Measurements from ENCODE around the gene RCOR2. TPM values are rescaled to one million over a fixed set of nuclear protein-coding genes. Genes with fewer than 3 reads are reported as not detected.

RCOR2 gene
- total and polyA plus RNA-seq, 2 of the 4 experiments (the other 2 are of a cell fraction) = 0.90 to 2.0 TPM

DNA sequence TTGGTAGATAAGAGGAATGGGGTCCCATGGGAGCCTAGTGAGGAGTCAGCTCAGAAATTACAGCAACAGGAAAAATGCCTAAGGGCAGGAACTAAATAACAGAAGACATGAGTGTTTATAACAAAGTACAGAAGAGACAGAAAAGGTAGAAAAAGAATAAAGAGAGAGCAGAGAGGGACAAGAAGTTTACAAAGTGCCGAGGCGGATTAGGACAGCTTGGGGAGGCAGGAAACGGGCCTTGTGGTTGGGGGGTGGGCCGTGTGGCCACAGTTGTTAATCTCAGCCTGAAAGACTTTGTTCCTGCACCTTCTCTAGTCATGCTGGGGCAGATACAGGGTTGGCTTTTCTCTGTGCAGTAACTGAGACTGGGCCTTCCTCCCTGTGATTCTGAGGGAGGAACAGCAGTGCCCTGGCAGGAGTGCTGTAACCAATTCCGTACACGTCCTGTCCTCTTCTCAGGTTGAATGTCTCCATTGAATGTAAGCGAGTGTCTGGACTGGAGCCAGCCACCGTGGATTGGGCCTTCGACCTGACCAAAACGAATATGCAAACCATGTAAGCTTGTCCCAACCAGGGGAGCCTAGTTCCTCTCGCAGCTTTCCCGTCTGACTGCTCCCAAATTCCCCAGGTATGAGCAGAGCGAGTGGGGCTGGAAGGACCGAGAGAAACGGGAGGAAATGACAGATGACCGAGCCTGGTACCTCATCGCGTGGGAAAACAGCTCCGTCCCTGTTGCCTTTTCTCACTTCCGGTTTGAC, 35.0 kb upstream of the RCOR2 start (continued):
- TF ChIP-seq MXI1 (IDR thresholded peaks at IDR 0.05; ENCODE audit: borderline replicate concordance, low read depth, low read length) = no peak

DNA sequence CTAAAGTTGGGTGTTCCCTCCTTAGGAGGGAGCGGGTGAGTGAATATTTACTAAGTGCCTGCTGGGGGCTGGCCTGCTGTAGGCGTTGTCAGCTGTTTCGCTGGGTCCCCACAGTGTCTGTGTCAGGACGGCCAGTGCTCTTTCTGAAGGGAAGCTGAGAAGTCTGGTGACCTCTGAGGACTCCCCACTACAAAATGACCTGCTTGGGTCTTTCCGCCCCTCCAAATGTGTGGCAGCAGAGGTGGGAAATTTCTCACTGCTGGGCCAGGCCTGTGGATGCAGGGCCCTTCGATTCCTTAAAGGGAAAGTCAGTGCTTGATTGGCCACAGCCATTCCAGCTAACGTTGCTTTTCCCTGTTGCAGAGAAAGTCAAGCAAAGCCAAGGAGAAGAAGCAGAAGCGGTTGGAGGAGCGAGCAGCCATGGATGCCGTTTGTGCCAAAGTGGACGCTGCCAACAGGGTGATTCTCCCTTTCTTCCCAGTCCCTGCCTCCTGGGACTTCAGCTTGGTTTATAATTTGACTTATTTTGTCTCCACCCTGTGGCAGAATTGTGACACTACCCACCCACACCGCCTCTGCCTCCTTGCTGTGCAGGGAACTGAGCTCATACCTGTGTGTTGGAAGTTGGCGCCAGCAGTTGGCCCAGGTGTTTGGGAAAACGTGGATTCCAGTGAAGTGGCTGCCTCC, 28.7 kb upstream of the RCOR2 start:
- H2BK120ac ChIP-seq (ENCODE audit: low read depth, low read length) = no peak overlapping the region
- ATAC-seq (ENCODE audit: low read depth) (peak; percentile 97), DNase-seq (peak; percentile 68)
- no peaks in the 10 kb centered on the region for H3K27me3 ChIP-seq (ENCODE audit: control insufficient read depth, insufficient read depth, low read length)
- peak overlapping the region; percentile 28 for H3K4ac ChIP-seq (ENCODE audit: low read depth, low read length)
- CTCF ChIA-PET = interaction anchor here (0.5 to 1.8 kb wide), 12 partner anchors 14 to 185 kb away, joined by 3 to 21 read pairs (median 4); partner anchors contain the start of genes MARK2 and ZFTA
- H3K23ac ChIP-seq (ENCODE audit: low read depth, low read length) = no peak overlapping the region; the same call in 1 of the 2 replicates
- H3K9me3 ChIP-seq (ENCODE audit: control insufficient read depth, insufficient read depth, low read length) = no peaks in the 10 kb centered on the region
- peaks cover 6% of the 10 kb centered on the region; the same call in 1 of the 2 replicates for H3K4me1 ChIP-seq (ENCODE audit: control insufficient read depth, insufficient read depth, low read length)
- H2AK5ac ChIP-seq (ENCODE audit: low read depth, low read length) = no peak overlapping the region
- peak overlapping the region; percentile 45 for H2AK9ac ChIP-seq (replicated peaks; ENCODE audit: low read depth, low read length, poor library complexity)
- H3K4me3 ChIP-seq (ENCODE audit: insufficient read depth, low read depth, low read length) = no peak overlapping the region
- peak overlapping the region in 1 of 2 experiments; percentile 73; a peak in 2 of 4 replicates for H4K8ac ChIP-seq (ENCODE audit: low read depth in 2 of 2, low read length in 2 of 2)
- no peak overlapping the region for H3K27ac ChIP-seq (ENCODE audit: insufficient read depth, low read length)
- peaks cover 20 to 46% of the 10 kb centered on the region in 2 experiments for H3K79me1 ChIP-seq (ENCODE audit: low read depth in 1 of 2, low read length in 2 of 2)
- no peak overlapping the region for H3K9ac ChIP-seq (ENCODE audit: low read depth, low read length)
- H3K18ac ChIP-seq (ENCODE audit: low read depth, low read length) = no peak overlapping the region
- H3K14ac ChIP-seq (replicated peaks; ENCODE audit: low read depth, low read length) = peak overlapping the region; percentile 22; the same call in 1 of the 2 replicates
- dilution Hi-C loops (cut with HindIII; ENCODE audit: low sequenced_read_pairs, unreplicated experiment) = no loop called here
- no peak overlapping the region for H2BK20ac ChIP-seq (ENCODE audit: low read depth, low read length)
- 26% methylated on average over 3 of the region's 14 CpGs; no CpG with 5 or more reads in 1 of the 2 experiments for WGBS, 2 experiments (ENCODE audit: extremely low coverage in 2 of 2, insufficient read length in 1 of 2)
- no peak overlapping the region for H4K5ac ChIP-seq (ENCODE audit: low read depth, low read length)
- no peaks in the 10 kb centered on the region; the same call in 1 of the 2 replicates for H3K9me1 ChIP-seq (ENCODE audit: insufficient read depth, low read length)
- H3K56ac ChIP-seq (ENCODE audit: extremely low read depth, insufficient read depth, low read length) = no peak overlapping the region
- H2AFZ ChIP-seq (replicated peaks; ENCODE audit: low read length, poor library complexity) = peak overlapping the region; percentile 81
- H4K20me1 ChIP-seq (ENCODE audit: insufficient read depth, low read length) = peaks cover 3% of the 10 kb centered on the region
- no TSS peak for BruUV-seq (replicated peaks)
- in situ Hi-C loops (cut with MboI; ENCODE audit: low sequenced_read_pairs) = loop anchor here (5.0 to 25.0 kb wide), 3 partner anchors 108 to 458 kb away; partner anchors contain the start of genes MARK2, PLAAT5 and ZFTA
- intact Hi-C loops (cut with micrococcal nuclease) = loop anchor here (1.0 to 2.0 kb wide), 2 partner anchors 108 to 177 kb away; partner anchors contain the start of gene ZFTA
- no peak overlapping the region for H2BK5ac ChIP-seq (ENCODE audit: low read depth, low read length, poor library complexity, severe bottlenecking)
- H4K91ac ChIP-seq (ENCODE audit: insufficient read depth, low read depth, low read length) = no peak overlapping the region
- H3K4me2 ChIP-seq (ENCODE audit: low read depth, low read length) = no peak overlapping the region
- H3K36me3 ChIP-seq (ENCODE audit: control insufficient read depth, insufficient read depth, low read length) = peaks cover 14% of the 10 kb centered on the region
- POLR2A ChIA-PET (ENCODE audit: unreplicated experiment) = no interaction called here
- TF ChIP-seq RCOR1 (IDR thresholded peaks at IDR 0.05; ENCODE audit: insufficient replicate concordance, low read length) (no peak), RAD21 (IDR thresholded peaks at IDR 0.05; ENCODE audit: low read length) (peak; percentile 76), SMC3 (IDR thresholded peaks at IDR 0.05; ENCODE audit: low read depth, low read length) (peak; percentile 79)
- TF ChIP-seq, protein P1, sequence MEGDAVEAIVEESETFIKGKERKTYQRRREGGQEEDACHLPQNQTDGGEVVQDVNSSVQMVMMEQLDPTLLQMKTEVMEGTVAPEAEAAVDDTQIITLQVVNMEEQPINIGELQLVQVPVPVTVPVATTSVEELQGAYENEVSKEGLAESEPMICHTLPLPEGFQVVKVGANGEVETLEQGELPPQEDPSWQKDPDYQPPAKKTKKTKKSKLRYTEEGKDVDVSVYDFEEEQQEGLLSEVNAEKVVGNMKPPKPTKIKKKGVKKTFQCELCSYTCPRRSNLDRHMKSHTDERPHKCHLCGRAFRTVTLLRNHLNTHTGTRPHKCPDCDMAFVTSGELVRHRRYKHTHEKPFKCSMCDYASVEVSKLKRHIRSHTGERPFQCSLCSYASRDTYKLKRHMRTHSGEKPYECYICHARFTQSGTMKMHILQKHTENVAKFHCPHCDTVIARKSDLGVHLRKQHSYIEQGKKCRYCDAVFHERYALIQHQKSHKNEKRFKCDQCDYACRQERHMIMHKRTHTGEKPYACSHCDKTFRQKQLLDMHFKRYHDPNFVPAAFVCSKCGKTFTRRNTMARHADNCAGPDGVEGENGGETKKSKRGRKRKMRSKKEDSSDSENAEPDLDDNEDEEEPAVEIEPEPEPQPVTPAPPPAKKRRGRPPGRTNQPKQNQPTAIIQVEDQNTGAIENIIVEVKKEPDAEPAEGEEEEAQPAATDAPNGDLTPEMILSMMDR (conservative IDR thresholded peaks at IDR 0.05; ENCODE audit: low read depth, low read length) = peak; percentile 77
- no peak overlapping the region for H2BK15ac ChIP-seq (ENCODE audit: low read depth, low read length)
